Endothelial cell of hepatic sinusoid (primary cell): ENCODE data around the gene ANKS3.

Experiments used
- in situ Hi-C: cut with HindIII; loops from 2 replicates; pipeline ENCODE4 v1.10.0; 2017; ENCODE audit warnings: low sequenced_read_pairs

ANKS3 gene

DNA sequence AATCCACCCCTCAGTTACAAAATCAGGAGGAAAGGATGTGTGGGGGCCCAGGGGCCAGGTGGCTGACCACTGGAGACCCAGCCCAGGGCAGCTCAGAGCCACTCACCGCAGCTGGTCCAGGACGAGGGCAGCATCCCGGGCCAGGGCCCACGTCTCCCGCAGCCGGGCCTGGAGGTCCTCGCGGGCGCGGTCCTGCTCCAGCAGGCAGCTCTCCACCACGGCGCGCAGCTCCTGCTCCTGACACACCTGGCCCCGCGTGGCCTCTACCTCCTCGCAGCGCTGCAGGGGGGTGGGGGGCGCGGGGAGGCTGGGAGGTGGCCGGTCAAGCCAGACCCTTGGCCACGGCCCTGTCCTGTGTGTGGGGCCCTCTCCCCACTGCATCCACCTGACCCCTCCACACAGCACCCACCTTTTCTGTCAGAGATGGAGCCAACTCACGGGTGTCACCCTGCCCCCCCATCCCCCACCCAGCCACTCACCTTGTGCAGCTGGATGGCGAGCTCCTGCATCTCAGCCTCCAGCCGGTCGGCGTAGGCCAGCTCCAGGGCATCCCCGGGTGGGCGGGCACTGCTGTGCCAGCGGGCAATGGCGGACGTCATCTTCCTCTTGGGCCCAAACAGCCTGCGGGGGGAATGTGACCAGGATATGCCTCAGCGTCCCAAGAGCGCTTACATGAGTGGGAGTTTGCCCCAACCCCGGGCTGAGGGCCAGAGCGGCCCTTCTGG lies 35.6 kb downstream of the ANKS3 start:
- in situ Hi-C loops, result no loop called here

DNA sequence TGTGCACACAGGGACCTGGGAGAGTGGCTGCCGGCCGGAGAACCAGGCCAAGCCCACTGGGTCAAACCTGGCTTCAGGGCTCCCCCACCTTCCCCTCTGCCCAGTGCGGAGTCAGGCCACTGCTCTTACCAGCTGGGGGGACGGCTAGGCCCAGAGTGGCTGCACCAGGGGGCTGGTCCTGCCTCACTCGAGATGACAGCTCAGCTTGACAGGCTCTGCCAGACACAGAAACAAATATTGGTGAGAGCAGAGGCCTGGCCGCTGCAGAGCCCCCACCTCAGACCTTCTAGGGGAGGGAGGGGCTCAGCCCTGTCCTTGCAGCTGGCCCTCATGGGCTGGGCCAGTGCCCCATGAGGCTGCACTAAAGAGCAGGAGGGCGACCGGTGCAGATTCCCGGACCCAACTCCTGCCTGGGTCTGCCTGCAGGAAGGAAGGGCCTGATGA lies 36.2 kb downstream of the ANKS3 start:
- in situ Hi-C loops, result no loop called here

DNA sequence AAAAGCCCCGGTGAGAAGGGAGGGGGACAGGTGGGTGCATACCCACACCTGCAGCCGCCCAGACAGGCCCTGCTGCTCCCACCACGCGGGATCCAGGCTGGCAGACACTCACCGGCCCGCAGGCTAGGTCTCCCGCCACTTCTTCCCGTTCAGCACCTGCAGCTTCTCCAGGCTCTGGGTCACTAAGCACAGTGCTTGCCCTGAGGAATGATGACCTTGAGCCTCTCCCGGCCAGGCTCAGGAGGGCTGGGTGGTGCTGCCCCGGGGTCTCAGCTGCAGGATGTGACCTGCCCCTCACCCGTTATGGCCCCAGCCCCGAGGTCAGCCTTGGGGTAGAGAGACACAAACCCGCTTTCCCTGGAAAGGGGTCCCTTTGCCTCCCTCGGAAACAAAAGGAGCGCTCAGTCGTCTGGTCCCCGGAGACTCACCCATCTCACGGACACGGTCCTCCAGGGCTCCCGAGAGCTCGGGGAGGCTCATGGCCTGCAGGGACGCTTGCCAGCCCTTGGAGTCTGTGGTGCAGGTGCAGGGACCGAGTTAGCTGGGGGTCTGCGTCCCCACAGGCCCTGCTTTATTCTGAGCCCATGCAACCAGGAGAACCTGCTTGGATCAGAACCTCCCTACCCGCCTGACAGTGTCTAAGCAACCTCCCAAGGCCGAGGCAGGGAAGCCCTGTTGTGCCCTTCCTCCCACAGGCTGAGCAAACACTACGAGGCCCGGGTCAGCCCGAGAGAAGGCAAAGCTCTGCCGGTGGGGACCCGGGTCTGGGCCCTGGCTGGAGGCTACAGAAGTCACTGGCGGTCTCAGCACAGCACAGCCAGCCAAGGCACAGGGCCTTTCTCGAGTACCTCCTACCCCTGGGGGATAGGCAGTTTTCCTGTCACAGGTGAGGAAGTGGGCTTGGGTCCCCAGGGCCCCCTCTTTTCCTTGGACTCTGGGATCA lies 36.9 kb downstream of the ANKS3 start:
- in situ Hi-C loops, result no loop called here

DNA sequence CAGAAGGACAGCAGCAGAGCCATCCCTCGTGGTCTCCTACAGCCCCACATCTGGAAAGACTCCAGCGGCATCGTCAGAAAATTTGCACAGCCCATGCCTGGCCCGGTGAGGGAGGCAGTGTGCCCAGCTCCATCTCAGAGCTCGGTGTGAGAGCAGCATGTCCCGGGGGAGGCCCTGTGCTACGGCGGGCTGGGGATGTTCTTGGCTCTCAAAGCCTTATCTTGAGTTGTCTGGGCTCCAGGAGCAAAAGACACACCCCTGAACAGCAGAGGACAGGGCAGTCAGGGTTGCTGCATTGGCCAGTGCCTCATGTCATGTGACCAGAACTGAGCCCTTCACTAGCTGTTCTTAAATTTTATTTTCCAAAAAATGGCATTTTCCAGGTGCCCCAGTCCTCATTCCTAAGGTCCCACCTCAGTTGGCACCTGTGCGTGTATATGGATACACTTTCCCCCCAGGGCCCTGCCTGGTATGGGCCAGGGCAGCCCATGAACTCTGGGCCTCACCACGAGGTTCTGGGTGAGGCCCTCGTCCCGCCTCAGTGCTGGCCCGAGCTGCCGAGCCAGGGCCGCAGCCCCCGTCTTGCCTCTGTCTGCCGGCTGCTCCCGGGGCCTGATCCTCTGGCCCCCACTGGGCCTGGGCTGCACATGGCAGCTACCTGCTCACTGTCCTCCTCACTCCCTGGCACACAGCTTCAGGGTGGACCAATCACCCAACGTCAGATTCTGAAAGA lies 37.7 kb downstream of the ANKS3 start:
- in situ Hi-C loops, result no loop called here

DNA sequence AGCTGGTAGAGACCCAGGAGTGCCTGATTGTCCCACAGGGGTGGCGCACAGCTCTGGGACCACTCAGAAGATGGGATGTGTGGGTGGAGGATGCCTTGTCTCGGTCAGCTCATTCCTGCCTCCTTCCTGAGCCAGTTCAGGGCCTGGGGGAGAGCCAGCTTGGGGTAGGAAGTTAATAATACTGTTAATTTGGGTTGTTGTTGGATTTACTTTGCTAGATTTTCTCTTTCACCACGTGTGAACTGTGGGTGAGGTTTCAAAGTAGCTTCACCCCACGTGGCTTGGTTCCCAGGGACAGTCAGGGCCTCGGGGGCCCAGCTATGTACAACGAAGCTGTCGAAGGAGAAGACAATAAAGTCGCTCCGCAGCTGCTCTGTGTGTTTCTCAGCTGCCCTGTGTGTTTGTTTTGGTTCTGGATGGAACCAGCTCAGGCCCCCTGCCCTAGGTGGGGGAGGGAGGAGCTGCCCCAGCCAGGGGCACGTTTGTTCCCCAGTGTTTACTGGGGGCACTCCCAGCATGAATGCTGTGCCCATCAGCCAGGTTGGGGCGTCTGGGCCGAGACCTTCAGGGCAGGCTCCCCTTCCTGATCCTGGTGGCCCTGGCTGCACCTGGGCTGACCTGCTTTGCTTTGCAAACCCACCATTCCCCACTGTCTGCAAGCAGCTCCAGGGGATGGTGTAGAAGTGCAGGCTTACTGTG lies 38.4 kb downstream of the ANKS3 start:
- in situ Hi-C loops, result no loop called here

DNA sequence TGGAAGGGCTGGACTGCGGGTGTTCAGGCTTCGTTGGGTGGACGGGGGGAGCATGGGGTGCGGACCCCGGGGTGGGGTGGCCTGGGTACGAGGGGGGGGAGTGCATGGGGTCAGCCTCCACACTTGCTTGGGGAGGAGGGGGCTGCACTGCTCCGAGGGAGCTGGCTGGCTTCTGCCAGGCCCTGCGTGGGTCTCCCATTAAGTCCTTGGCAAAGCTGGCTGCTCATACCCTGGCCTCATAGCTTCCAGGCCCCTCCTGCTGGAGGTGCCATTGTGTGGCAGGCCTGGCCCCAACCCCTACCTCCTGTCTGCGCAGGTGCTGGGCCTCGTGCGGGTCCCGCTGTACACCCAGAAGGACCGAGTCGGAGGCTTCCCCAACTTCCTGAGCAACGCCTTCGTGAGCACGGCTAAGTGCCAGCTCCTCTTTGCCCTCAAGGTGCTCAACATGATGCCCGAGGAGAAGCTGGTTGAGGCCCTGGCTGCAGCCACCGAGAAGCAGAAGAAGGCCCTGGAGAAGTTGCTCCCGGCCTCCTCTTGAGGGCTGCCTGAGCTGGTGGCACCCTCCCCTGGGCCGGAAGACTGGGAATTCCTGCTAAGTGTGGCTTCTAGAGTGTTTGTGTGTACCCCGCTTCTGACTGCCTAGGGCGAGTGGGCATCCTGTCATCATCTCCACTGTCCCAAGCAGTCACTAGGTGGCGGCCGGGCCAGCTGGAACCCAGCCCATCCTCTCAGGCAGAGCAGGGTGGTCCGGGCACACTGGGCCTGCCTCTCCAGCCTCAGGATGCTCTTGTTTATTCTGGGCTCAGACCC lies 39.2 kb downstream of the ANKS3 start:
- in situ Hi-C loops, result no loop called here

DNA sequence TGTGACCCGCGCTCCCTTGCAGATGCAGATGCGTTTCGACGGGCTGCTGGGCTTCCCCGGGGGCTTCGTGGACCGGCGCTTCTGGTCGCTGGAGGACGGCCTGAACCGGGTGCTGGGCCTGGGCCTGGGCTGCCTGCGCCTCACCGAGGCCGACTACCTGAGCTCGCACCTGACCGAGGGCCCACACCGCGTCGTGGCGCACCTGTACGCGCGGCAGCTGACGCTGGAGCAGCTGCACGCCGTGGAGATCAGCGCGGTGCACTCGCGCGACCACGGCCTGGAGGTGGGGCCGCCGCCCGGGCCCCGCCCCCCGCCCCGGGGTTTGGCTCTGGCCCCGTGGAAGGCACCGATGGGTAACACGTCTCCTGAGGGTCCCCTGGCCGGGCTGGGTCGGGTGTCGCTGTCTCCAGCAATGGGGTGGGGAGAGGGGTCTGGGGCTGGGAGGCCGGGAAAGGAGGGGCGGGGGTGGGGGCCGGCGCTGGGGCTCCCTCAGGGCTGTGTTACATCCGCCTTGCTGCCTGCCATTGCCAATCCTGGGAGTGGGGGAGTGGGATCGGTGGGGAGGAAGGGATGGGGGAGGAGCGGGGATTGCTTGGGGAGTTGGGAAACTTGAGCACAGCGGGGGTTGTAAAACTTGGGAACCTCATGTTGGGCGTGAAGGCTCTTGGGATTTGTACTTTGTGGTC lies 40.0 kb downstream of the ANKS3 start:
- in situ Hi-C loops, result no loop called here

DNA sequence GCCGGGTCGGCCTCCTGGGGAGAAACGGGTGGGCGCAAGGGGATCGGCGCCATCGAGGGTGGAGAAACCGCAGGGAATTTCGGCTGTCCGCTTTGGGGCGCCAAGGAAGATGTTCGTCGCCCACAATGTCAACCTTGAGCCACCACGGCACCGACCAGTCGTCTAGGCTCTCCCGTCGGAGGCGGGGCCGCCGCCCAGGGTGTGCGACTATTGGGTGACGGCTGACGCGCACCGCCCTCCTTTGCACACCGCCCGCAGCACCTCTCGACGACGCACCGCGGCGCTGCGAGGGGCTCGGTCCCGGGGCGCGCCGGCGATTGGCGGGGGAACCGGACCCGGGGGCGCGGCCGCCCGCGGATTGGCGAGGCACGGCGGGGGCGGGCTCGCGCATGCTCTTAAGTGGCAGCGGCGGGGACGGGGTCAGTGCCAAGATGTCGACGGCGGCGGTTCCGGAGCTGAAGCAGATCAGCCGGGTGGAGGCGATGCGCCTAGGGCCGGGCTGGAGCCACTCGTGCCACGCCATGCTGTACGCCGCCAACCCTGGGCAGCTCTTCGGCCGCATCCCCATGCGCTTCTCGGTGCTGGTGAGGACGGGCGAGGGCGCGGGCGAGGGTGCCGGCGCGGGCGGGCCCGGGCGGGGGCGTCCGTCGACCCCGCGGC lies 40.6 kb downstream of the ANKS3 start, which contains the start of gene NUDT16L1:
Gene NUDT16L1, plus strand, starts transcription at position 267 of the 660 bp plus-strand sequence. Its CDS starts 165 bp downstream, at position 432.
- in situ Hi-C loops, result no loop called here

DNA sequence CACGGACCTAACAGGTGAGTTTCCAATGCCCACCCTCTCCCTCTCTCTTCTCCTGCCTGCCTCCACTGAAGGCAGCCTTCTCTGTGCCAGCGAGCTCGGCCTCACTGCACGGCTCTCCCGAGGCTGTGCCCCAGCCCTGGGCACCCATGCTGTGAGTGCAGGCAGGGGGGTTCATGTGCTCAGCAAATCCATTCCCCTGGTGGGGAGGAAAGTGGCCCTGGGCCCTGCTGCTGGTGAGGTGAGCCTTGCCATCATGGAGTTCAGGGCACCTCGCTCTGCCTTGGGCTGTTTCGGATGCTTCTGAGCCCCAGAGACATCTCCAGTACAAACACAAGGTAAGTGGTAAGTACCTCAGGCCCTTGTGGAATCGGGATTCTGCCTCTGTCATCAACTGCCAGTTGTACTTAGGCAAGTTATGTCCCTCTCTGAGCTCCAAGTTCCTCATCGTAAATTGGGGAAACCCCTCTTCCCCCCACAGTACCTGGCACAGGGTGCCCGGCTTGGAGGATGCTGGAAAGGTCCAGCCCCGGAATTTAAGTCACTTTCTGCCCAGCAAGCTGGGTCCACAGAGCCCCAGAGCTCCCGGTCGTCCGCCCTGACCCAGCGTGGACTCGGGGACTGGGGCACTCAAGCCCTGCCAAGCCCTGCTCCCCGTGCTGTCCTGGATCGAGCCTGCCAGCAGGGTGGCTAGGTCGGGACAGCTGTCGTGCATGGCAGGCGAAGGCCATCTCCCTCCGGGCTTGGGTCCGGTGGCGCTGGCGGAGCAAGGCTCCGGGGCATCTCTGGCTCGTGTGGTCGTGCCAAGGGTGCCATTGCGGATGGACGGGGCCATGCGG lies 41.4 kb downstream of the ANKS3 start:
- in situ Hi-C loops, result no loop called here

DNA sequence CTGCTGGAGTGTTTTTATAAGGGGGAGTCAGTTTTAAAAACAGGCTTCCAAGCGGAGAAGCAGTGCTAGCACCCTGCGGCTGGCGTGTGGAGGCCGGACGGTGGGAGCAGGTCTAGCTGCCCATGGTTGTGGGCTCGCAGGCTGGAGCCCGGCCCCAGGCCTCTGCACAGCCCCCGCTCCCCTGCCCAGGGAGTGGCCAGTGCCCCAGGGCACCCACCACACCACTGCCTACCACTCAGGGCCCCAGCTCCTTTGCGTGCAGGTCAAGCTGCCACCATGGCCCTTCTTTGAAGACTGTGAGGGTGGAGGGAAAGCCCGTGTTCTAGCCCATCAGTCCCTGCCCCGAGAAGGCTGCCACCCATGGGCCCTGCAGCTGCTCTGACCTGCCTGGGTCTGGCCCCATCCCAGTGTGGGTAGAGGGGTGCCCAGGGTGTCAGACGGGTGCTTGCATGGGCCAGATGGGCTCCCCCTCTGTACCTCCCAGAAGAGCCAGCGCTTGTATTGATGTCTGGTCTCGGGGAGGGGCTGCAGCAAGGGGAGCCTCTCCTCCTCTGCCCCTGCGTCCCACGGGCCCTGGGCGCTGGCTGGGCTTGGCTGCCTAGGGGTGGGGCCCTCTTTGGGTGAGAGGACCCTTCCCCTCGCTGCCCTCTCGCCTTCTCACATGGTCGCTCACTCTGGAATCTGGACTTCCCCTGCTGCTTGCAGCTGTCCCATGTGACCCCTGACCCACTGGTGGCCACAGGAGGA lies 42.2 kb downstream of the ANKS3 start:
- in situ Hi-C loops, result no loop called here

DNA sequence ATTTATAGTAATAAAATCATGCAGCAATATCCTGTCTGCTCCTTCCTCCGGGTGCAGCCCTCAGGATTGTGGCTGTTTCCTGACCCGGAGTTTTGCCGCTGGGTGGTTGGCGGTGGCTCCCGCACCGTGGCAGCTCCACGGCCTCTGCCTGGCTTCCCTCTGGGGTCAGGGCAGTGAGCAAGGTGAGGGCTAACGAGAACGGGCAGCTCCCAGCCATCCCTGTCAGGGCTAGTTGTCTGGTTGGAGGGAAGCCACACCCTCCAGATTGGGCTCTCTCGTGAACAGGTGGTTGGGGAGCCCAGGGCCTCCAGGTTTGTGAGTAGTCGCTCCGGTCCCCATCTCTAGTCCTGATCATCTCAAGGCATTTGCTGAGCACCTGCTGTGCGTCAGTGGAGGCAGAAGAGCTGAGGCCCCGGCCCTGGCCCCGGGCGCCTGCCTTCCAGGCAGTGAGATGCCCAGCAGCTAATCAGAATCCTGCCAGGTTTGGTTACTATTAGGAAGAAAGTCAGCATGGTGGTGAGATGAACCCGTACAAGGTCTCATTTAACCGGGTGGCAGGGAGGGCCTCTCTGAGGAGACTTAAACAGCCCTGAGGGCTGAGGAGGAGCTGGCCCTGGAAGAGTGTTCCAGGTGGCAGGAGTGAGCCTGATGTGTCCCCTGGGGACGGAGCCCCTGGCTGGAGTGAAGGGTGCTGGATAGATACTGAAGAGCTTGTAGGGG lies 43.0 kb downstream of the ANKS3 start:
- in situ Hi-C loops, result no loop called here

DNA sequence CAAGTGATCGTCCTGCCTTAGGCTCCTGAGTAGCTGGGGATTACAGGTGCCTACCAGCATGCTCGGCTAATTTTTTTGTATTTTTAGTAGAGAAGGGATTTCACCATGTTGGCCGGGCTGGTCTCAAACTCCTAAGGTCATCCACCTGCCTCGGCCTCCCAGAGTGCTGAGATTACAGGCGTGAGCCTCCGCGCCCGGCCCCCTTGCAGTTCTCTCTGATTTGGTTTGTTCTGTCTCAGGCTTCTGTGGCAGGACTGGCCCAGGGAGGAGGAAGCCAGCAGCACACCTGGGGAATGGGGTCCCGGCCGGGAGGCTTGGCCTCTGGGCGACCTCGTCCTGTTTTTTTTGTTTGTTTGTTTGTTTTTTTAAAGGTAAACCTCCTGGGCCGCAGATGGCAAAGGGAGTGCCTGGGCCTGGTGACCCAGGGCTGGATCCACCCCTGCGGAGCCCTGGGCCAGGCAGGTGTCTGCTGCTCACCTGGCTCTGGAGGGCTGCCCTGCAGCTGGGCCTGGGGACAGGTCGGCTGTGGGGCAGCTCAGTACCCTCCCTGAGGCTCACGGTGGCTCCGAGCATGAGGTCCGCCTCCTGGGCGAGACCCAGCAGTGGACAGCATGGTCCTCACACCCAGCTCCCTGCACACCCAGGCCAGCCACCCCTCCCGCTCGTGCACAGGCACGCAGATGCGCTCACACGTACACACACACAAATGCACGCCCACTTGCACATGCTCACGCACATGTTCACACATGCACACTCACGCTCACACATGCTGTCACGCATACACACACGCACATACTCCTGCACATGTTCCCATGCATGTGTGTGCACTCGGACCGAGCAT lies 44.0 kb downstream of the ANKS3 start:
- in situ Hi-C loops, result no loop called here

DNA sequence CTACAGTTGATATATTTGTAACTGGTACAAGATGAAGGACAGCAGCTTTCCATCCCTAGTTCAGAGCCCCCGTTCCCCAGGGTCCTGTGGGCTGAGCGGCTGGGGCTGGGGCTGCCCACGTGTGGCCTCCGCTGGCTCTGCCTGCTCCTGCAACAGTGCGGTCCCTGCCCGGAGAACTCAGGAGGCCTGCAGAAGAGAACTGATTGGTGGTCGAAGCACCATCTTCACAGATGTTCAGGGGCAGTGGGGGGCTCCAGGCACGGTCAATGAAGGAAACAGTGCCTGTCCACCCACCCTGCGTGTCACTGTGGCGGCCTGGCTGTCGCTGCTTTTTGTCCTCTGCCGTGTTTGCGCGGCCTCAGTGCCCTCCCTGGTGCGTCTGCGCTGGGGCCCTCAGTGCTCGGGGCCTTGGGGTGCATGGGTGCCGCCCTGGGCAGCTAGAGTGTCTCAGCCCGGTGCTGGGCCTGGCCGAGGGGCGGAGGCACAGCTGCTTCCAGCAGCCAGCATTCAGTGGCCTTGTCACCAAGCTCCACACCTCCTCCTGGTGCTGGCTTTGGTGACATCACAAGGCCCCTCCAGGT lies 44.9 kb downstream of the ANKS3 start:
- in situ Hi-C loops, result no loop called here

DNA sequence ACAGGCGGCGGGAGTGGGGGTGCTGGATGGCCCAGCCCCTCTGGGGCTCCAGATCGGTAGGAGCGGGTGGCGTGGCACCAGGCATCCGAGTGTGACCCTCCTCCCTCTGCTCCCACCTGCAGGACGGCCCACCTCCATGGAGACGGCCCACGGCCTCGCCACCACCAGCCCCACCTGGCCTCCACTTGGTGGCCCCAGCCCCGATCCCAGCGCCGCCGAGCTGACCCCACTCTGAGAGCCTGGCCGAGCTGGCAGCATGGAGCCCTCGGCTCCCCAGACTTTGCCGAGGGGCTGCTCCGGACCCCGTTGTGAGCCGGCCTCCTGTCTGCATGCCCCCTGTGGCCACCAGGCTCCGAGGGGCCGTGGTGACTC lies 45.4 kb downstream of the ANKS3 start:
- in situ Hi-C loops, result no loop called here

DNA sequence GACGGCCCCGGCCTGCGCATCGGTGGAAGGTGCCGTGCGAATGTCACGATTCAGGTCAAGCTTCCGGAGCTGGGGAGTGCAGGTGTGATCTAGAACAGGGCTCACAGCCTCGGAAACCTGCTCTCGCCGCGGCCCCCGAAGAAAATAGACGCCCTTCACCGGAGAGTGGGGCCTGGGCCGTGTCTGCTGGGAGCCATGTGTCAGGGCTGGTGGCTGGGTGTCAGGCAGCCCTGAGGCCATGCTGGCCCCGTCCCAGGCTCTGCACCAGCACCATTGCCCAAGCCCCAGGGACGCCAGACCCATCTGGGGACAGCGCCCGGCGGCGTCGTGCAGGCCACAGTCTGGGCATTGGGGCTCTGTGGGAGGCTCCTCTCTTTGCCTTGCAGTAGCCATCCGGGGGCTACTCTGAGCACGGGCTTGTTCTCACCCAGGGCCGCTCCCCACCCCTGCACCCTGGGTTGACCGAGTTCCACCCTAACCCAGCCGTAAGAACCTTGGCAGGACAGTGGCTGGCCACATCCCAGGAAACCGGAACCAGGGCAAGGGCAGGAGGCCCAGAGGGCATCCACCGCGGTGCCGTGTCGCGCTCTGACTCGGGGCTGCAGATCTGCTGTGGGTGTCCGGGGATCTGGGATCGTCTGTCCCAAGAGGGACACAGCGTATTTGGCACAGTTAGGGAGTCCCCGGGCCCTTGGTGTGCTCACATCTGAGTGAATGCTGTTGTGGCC lies 46.0 kb downstream of the ANKS3 start:
- in situ Hi-C loops, result no loop called here
